ENCODE results near the gene GPR142. TPM values are rescaled to one million over a fixed set of nuclear protein-coding genes. Genes with fewer than 3 reads are reported as not detected.

Gene GPR142
- total and polyA plus RNA-seq, 2 of the 8 experiments (the other 6 are each of a cell fraction or from before 2014, with no cell fraction given) = 0.05 TPM; not detected in 1

DNA sequence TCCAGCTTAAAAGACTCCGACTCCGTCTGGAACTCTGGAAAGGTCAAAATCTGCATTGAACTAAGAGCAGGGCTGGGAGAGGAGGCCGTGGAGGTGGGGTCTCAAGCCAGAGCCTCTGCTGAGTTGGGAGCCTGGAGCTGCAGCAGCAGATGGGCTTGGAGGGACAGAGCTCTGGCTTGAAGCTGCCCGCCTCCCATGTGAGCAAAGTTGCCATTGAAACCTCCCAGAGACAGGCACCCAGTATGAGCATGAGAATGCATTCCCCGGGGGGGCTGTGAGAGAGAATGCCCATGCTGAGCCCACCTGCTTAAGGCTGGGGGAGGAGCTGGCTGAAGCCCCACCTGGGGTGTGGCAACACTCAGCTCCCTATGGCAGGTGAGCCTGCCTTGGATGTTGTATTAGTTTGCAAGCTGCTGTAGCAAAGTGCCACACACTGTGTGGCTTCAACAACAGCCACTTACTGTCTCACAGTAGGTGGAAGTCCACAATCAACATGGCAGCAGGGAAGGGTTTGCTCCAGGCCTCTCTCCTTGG, 31.7 kb upstream of the GPR142 start:
- no peak for FAIRE-seq
- no peak for TF ChIP-seq MAFK (IDR thresholded peaks at IDR 0.05; ENCODE audit: low read depth, low read length)

More for the DNA sequence above, 31.7 kb upstream of the GPR142 start:
- H3K23ac ChIP-seq (ENCODE audit: insufficient read length) = no peak overlapping the region
- H4K20me1 ChIP-seq (replicated peaks in 1 of 2; ENCODE audit: control insufficient read depth in 1 of 2, insufficient read depth in 2 of 2, low read length in 2 of 2) = no peaks in the 10 kb centered on the region
- no peak overlapping the region for H3K4me3 ChIP-seq (ENCODE audit: extremely low read depth in 1 of 4, insufficient read depth in 2 of 4, low read depth in 3 of 4, low read length in 4 of 4)
- H3K18ac ChIP-seq (ENCODE audit: extremely low read depth, low read length) = no peak overlapping the region; the same call in 1 of the 2 replicates
- H2BK120ac ChIP-seq (replicated peaks; ENCODE audit: low read depth, low read length) = no peak overlapping the region
- no peak overlapping the region for H2BK20ac ChIP-seq (ENCODE audit: low read length)
- H3K79me1 ChIP-seq (ENCODE audit: low read depth, low read length) = no peaks in the 10 kb centered on the region
- no peak overlapping the region for H3K4ac ChIP-seq (replicated peaks; ENCODE audit: insufficient read length, low read depth, low read length)
- ChIA-PET CTCF (ENCODE audit: partially characterized antibody) (interaction anchor here (0.7 to 7.3 kb wide), 13 partner anchors 9 to 85 kb away, joined by 3 to 55 read pairs (median 4); no protein-coding TSS in a partner anchor), POLR2A (ENCODE audit: partially characterized antibody) (no interaction called here)
- no peak overlapping the region for H3K27ac ChIP-seq (ENCODE audit: low read depth, low read length)
- no peaks in the 10 kb centered on the region; a peak in 1 of 7 replicates for H3K27me3 ChIP-seq (replicated peaks in 1 of 4; ENCODE audit: control insufficient read depth in 3 of 4, extremely low read depth in 1 of 4, insufficient read depth in 3 of 4, low read length in 3 of 4)
- no peak for DNase-seq (ENCODE audit: low read depth in 1 of 2, low spot score in 2 of 2)
- 0 out of 2 replicates have a peak overlapping the region, but pooled peaks have one; percentile 9 for H2BK12ac ChIP-seq (ENCODE audit: low read depth, low read length)
- H4K91ac ChIP-seq (replicated peaks; ENCODE audit: insufficient read length, low read length) = no peak overlapping the region
- H3K4me1 ChIP-seq (replicated peaks in 1 of 4; ENCODE audit: control insufficient read depth in 3 of 4, insufficient read depth in 4 of 4, low read length in 3 of 4) = peaks cover 0 to 9% (median 3%) of the 10 kb centered on the region in 4 experiments; a peak in 4 of 7 replicates
- no peaks in the 10 kb centered on the region for H3K79me2 ChIP-seq (ENCODE audit: control insufficient read depth in 1 of 2, insufficient read depth in 2 of 2, low read length in 2 of 2)
- H3K4me2 ChIP-seq (ENCODE audit: insufficient read depth in 1 of 2, low read depth in 2 of 2, low read length in 2 of 2) = no peak overlapping the region; a peak in 1 of 4 replicates
- no peaks in the 10 kb centered on the region for H3K36me3 ChIP-seq (ENCODE audit: control insufficient read depth in 2 of 4, insufficient read depth in 4 of 4, low read length in 3 of 4)
- no peak overlapping the region for H3K9ac ChIP-seq (replicated peaks in 1 of 4; ENCODE audit: extremely low read depth in 1 of 4, low read depth in 3 of 4, low read length in 3 of 4)
- H4K5ac ChIP-seq (ENCODE audit: insufficient read length, low read depth, low read length) = no peak overlapping the region
- no peaks in the 10 kb centered on the region for H3K23me2 ChIP-seq (ENCODE audit: low read depth, low read length)
- H2AFZ ChIP-seq (ENCODE audit: low read length) = no peak overlapping the region
- no peak overlapping the region for H3K56ac ChIP-seq (replicated peaks; ENCODE audit: insufficient read length, low read depth, low read length)
- no peak overlapping the region for H2AK5ac ChIP-seq (ENCODE audit: low read depth, low read length)
- H3K9me3 ChIP-seq (ENCODE audit: insufficient read depth in 2 of 2, low read depth in 1 of 2, low read length in 1 of 2) = peaks cover 7 to 13% of the 10 kb centered on the region in 2 experiments; a peak in 2 of 4 replicates
- no peak overlapping the region for H4K8ac ChIP-seq (ENCODE audit: extremely low read depth, insufficient read depth, low read length)
- H2BK15ac ChIP-seq (ENCODE audit: low read length) = no peak overlapping the region
- WGBS, 2 experiments (ENCODE audit: extremely low coverage in 1 of 2, insufficient coverage in 1 of 2, insufficient read length in 1 of 2, insufficient replicate concordance in 2 of 2, low coverage in 1 of 2, low lambda C conversion rate in 2 of 2, missing lambda C conversion rate in 1 of 2) = 89% methylated on average over 5 of the region's 5 CpGs; no CpG with 5 or more reads in 1 of the 2 experiments
- H2BK5ac ChIP-seq (ENCODE audit: low read depth, low read length) = no peak overlapping the region
- no peak overlapping the region for H3K14ac ChIP-seq (ENCODE audit: insufficient read length)

Data from H1 (cell line).